ENCODE data around the gene TIMM44.

The TIMM44 gene

DNA sequence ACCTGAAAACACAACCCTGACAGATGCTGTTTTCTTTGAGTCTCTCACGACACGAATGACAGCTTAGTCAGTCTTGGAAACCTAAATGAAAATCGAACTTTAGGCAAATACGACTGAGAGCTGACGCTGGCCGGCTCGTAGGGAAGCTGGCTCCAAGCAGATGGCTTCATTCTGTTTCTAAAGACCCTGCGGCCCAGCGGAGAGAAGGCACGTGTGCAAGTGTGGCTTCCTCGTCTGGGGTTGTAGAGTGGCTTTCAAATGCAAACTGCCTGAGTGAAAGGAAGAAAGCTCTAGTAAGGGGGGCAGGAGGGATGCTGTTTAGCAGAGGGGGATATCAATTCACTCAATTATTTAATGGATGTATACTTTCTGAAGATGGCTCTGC is 26.1 kb upstream of the TIMM44 start:
- Histone ChIP-seq H3K9me3 (no peaks in the 10 kb centered on the region), H3K27me3 (no peaks in the 10 kb centered on the region), H3K4me3 (no peak overlapping the region), H3K36me3 (peaks cover 61 to 97% (median 79%) of the 10 kb centered on the region in 3 donors), H3K27ac (no peak overlapping the region), H3K4me1 (no peaks in the 10 kb centered on the region)
- DNase-seq = no peak
- TF ChIP-seq, protein P1, sequence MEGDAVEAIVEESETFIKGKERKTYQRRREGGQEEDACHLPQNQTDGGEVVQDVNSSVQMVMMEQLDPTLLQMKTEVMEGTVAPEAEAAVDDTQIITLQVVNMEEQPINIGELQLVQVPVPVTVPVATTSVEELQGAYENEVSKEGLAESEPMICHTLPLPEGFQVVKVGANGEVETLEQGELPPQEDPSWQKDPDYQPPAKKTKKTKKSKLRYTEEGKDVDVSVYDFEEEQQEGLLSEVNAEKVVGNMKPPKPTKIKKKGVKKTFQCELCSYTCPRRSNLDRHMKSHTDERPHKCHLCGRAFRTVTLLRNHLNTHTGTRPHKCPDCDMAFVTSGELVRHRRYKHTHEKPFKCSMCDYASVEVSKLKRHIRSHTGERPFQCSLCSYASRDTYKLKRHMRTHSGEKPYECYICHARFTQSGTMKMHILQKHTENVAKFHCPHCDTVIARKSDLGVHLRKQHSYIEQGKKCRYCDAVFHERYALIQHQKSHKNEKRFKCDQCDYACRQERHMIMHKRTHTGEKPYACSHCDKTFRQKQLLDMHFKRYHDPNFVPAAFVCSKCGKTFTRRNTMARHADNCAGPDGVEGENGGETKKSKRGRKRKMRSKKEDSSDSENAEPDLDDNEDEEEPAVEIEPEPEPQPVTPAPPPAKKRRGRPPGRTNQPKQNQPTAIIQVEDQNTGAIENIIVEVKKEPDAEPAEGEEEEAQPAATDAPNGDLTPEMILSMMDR (IDR thresholded peaks at IDR 0.05) = no peak
- intact Hi-C loops (cut with DNase I; ENCODE audit: low total_unique reads) = no loop called here

DNA sequence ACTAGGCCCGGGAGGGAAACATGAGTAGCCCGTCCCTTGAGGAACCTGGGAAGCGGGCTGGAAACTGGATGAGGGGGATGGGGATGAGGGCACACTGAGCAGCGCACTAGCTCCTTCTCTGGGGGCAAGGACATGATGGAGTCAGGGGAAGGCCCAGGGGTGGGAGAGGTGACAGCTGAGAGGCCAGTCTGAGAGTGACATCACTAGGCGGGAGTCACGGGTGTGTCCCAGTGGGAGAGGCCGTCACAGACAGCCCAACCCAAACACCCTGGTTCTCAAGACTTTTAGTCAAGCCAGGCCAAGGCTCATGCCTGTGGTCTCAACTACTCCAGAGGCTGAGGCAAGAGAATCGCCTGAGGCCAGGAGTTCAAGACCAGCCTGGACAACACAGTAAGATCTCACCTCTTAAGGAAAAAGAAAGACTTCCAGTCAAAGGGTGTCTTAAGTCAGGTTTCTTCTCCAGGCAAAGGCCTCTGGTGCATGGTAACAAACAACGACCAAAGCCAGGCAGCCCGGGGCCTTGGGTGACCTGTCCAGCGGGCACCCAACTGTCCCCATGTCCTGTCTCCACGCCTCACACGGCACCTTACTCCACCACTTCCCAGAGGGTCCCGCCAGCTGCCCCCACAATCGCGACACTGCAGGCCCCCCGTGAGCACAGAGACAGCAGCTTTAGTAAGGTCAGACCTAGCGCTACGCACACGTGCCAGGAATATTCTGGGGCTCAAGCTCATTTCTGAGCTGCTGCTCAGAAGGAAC is 25.5 kb upstream of the TIMM44 start:
- no peaks in the 10 kb centered on the region for H3K27me3 ChIP-seq
- H3K27ac ChIP-seq = no peak overlapping the region
- DNase-seq = no peak
- H3K36me3 ChIP-seq = peaks cover 59 to 97% (median 75%) of the 10 kb centered on the region in 3 donors
- TF ChIP-seq, protein P1 (IDR thresholded peaks at IDR 0.05) = no peak
- intact Hi-C loops (cut with DNase I; ENCODE audit: low total_unique reads) = no loop called here
- H3K4me3 ChIP-seq = no peak overlapping the region
- no peaks in the 10 kb centered on the region for H3K9me3 ChIP-seq
- H3K4me1 ChIP-seq = no peaks in the 10 kb centered on the region

DNA sequence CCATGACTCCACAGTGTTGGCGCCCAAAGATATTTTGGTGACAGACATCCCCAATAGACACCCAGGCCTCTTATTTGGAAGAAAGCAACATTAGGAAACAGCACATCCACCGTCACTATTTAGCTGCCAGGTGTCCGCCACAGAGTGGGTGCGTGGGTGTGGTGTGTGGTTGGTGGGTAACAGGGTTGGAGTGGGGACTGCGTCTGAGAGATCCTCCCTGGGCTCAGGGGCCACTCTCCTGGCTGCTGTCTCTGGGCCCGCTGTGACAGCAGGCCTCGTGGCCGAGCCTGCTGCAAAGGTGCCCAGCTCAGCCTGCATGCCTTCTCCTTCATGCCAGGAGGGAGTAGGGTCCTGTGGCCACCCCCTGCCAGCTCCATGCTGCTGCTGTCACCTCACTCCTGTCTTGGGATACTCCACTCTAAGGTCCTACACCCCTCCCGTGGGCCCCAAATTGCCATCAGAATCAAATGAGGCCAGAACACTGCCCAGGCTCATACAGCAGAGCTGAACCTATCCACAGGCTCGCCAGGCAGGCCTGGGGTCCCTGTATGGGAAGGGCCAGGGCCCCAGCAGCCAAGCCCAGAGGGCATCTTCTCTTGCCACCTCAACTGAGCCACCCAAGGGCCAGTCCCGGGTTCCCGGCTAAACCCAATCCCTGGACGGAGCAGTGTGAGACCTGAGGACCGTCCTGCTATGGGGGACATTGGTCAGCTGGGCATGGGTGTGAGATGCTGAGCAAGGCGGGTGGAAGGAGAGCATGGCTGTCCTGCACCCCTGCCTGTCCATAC is 24.7 kb upstream of the TIMM44 start:
- Histone ChIP-seq H3K9me3 (no peaks in the 10 kb centered on the region), H3K4me1 (no peaks in the 10 kb centered on the region), H3K36me3 (peaks cover 59 to 97% (median 75%) of the 10 kb centered on the region in 3 donors), H3K27ac (no peak overlapping the region), H3K27me3 (no peaks in the 10 kb centered on the region), H3K4me3 (no peak overlapping the region)
- DNase-seq = no peak
- intact Hi-C loops (cut with DNase I; ENCODE audit: low total_unique reads) = no loop called here
- TF ChIP-seq, protein P1 (IDR thresholded peaks at IDR 0.05) = no peak

DNA sequence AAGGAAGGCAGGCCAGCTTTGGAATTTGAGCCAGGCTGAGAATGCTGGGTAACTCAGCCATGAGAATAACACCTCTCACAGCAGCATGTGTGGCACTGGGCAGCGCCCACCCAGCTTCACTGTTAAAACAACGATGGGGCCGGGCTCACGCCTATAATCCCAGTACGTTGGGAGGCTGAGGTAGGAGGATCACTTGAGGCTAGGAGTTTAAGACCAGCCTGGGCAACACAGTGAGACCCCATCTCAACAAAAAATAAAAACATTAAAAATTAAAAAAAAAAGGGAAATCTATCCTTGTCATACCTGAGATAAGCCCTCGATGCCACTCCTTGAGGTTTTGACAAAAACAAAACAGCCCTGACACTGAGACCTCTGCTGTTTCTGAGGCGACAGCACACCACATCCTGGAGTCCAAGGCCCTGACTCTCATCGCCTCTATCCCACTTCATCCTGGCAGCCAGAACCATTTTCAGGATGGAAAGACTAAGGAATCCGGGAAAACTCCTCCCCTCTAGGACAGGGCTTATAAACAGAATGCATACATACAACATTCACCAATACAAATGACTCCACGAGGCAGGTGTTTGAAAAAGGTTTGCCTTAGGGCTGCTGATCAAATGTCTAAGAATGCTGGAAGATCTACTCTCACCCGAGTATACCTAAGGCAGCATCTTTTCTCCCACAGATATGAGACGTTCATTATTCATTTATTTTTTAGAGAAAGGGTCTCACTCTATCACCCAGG is 22.6 kb upstream of the TIMM44 start:
- H3K9me3 ChIP-seq = no peaks in the 10 kb centered on the region
- intact Hi-C loops (cut with DNase I; ENCODE audit: low total_unique reads) = no loop called here
- H3K36me3 ChIP-seq = peaks cover 46 to 98% (median 79%) of the 10 kb centered on the region in 3 donors

DNA sequence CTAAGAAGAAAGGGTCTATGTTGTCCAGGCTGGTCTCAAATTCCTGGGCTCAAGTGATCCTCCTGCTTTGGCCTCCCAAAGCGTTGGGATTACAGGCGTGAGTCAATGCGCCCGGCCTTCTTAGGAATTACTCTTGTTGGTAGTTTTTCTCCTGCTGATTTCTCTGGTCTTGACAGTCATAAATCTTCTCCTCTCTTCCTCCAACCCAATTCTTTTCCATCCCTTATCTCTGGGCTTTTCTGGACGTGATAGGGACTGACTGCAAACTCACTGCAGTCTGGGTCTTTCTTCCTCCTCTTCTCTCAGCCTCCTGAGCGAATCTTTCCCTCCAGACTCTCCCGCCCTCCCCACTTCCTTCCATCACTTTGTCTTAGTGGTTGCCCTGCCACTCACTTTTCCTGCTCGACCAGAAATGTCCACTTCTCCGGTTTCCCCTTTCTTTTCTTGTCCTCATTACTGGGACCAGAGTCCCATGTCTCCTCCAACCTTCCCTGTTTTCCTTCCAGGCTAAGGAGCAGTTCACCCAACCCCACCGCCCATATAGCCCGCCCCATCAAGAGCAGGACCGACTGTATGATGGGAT is 21.9 kb upstream of the TIMM44 start:
- H3K27me3 ChIP-seq = no peaks in the 10 kb centered on the region
- DNase-seq = no peak
- intact Hi-C loops (cut with DNase I; ENCODE audit: low total_unique reads) = no loop called here
- no peaks in the 10 kb centered on the region for H3K4me1 ChIP-seq
- H3K36me3 ChIP-seq = peaks cover 46 to 98% (median 83%) of the 10 kb centered on the region in 3 donors
- TF ChIP-seq, protein P1 (IDR thresholded peaks at IDR 0.05) = no peak
- H3K27ac ChIP-seq = no peak overlapping the region
- no peak overlapping the region for H3K4me3 ChIP-seq
- H3K9me3 ChIP-seq = no peaks in the 10 kb centered on the region

More for the DNA sequence above, 22.6 kb upstream of the TIMM44 start:
- H3K4me1 ChIP-seq = no peaks in the 10 kb centered on the region
- TF ChIP-seq, protein P1 (IDR thresholded peaks at IDR 0.05) = no peak
- H3K4me3 ChIP-seq = no peak overlapping the region
- no peak overlapping the region for H3K27ac ChIP-seq
- DNase-seq = no peak
- H3K27me3 ChIP-seq = no peaks in the 10 kb centered on the region
